Activated CD4-positive, alpha-beta memory T cell treated with anti-CD3 and anti-CD28 coated beads, Interleukin-2, amount 10 ng/mL, durations not matched to agents 7 days and 5 days (primary cell): ENCODE data around the gene PTGES2. TPM values are rescaled to one million over a fixed set of nuclear protein-coding genes. Genes with fewer than 3 reads are reported as not detected.
"Not testable (repeated sequence)": the region's sequence is repeated elsewhere in the genome, so short reads cannot be mapped to it uniquely, and the experiment has no call there.

Experiments
- CTCF ChIA-PET: fragments of 350-600 bp; sonication (Branson Sonifier 250); formaldehyde crosslinking; loops from one replicate; lab custom pipeline; 2021; ENCODE audit warnings: antibody characterized with exemption, inconsistent platforms; lab: Charles Lee
- POLR2A ChIA-PET: fragments of 350-600 bp; sonication (Branson Sonifier 250); formaldehyde crosslinking; loops from one replicate; lab custom pipeline; 2021; ENCODE audit warnings: antibody characterized with exemption; lab: Charles Lee
- DNase-seq: peaks from one replicate; pipeline ENCODE4 v3.0.0-alpha.2; 2020
- H3K27ac Mint-ChIP-seq: one replicate; pipeline ENCODE4 v1.8.0; 2021; ENCODE audit warnings: mild to moderate bottlenecking, mixed read lengths
- H3K27me3 Mint-ChIP-seq: one replicate; pipeline ENCODE4 v1.8.0; 2021; ENCODE audit warnings: mixed read lengths
- H3K36me3 Mint-ChIP-seq: one replicate; pipeline ENCODE4 v1.8.0; 2021; ENCODE audit warnings: low read depth, mixed read lengths
- H3K4me1 Mint-ChIP-seq: one replicate; pipeline ENCODE4 v1.8.0; 2021; ENCODE audit warnings: mixed read lengths
- H3K4me3 Mint-ChIP-seq: one replicate; pipeline ENCODE4 v1.8.0; 2021; ENCODE audit warnings: mild to moderate bottlenecking, mixed read lengths
- H3K9me3 Mint-ChIP-seq: one replicate; pipeline ENCODE4 v1.8.0; 2021; ENCODE audit warnings: mixed read lengths
- total RNA-seq, 2 experiments: library from RNA; stranded (reverse); gene quantifications; one replicate each; pipeline ENCODE4 v1.2.3, GENCODE V29; 2021

PTGES2 gene
- total RNA-seq, 2 experiments from 2014 or later = 35.6 to 38.1 TPM

DNA sequence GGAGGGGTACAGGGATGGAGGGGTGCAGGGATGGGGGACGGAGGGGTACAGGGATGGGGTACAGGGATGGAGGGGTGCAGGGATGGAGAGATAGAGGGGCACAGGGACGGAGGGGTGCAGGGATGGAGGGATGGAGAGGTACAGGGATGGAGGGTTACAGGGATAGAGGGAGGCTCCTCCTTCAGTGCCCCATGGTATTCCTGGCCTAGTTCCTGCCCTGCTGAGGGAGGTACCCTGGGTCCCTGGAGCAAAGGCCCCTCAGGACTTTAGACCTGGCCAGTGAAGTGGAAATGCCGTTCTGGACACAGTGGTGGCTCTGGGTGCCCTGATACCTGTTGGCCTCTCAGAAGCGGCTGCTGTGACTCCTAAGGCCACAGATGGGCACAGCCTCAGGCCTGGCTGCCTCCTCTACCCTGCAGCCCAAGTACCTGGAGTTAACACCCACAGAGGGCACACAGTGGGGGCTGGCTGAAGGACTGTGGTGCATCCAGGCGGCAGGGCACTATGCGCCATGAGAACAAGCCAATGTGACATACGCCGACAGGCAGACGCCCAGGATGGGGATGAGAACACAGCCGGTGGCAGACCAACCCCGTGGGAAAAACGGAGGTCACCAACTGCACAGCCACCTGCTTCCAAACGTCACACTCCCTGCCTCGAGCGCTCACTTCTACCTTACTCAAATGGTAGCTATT is 8.4 kb downstream of the PTGES2 start:
- Mint-ChIP-seq H3K4me3 (no peak overlapping the region), H3K9me3 (no peaks in the 10 kb centered on the region), H3K27ac (no peak overlapping the region), H3K4me1 (peaks cover 6% of the 10 kb centered on the region), H3K36me3 (peaks cover 14% of the 10 kb centered on the region), H3K27me3 (no peaks in the 10 kb centered on the region)
- DNase-seq = no peak
- CTCF ChIA-PET = no interaction called here
- POLR2A ChIA-PET = no interaction called here

DNA sequence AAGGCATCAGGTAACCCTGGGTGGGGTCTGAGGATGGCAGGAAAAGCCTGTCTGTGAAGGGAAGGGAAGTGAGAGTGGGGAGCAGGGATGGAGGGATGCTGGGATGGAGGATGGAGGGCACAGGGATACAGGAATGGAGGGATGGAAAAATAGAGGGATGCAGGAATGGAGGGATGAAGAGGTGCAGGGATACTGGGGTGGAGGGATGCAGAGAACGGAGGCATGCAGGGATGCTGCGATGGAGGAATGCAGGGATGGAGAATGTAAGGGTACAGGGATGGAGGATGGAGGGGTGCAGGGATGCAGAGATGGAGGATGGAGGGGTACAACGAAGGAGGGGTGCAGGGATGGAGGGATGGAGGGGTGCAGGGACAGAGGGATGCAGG is 9.1 kb downstream of the PTGES2 start:
- H3K27ac Mint-ChIP-seq = no peak overlapping the region
- no peaks in the 10 kb centered on the region for H3K9me3 Mint-ChIP-seq
- ChIA-PET CTCF (interaction anchor here (0.7 to 2.8 kb wide), 10 partner anchors 7 to 202 kb away, joined by 3 to 22 read pairs (median 6); partner anchors contain the start of gene ST6GALNAC4), POLR2A (interaction anchor here (0.8 to 1.3 kb wide), 3 partner anchors 10 to 175 kb away, joined by 3 to 4 read pairs (median 3); partner anchors contain the start of gene NAIF1)
- H3K4me3 Mint-ChIP-seq = no peak overlapping the region
- DNase-seq = no peak
- H3K27me3 Mint-ChIP-seq = no peaks in the 10 kb centered on the region
- H3K36me3 Mint-ChIP-seq = peaks cover 8% of the 10 kb centered on the region
- H3K4me1 Mint-ChIP-seq = peaks cover 6% of the 10 kb centered on the region

DNA sequence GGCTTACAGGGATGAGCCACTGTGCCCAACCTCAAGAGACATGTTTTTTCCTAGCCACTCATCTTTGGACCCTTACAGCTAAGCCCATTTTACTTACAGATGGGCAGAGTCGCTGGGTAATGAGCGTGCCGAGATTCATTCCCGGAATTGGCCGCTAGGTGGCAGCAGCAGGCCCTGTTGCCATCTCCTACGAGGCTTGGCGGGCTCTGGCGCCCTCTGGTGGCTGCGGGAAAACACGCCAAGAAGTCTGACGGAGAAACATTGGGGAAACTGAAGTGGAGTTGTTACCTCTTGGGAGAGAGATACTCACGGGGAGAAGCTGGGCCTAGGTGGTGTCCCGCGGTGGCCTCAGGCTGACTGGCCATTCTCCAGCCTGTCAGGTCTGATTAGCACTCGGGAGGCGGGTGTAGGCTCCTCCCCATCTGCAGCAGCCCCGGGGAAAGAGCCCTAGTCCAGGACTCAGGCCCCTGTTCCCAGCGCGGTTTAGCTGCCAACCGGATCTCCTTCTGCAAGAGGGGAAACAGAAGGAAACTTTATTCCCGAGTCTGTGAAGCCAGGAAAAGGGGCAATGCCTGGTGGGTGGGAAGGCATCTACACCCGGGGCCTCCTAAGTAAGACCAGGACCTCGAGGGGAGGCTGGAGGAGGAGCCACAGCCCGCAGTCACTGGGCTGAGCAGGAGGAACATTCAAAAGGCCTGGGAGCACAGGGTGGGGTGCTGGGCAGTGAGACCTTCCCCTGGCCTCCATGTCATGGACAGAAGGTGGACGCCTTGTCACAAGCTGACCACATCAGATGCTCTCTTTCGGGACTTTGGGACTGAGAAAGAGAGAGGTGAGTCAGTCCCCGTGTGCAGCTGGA is 9.7 kb downstream of the PTGES2 start:
- ChIA-PET POLR2A (interaction anchor here (0.8 to 1.3 kb wide), 4 partner anchors 10 to 177 kb away, joined by 3 to 4 read pairs (median 3); partner anchors contain the start of gene NAIF1), CTCF (interaction anchor here (0.6 to 2.8 kb wide), 30 partner anchors 8 to 509 kb away, joined by 3 to 22 read pairs (median 4); partner anchors contain the start of genes NAIF1, PIP5KL1 and ST6GALNAC4)
- no peaks in the 10 kb centered on the region for H3K9me3 Mint-ChIP-seq
- H3K4me1 Mint-ChIP-seq = peaks cover 6% of the 10 kb centered on the region
- DNase-seq = peak; percentile 96
- no peaks in the 10 kb centered on the region for H3K27me3 Mint-ChIP-seq
- no peak overlapping the region for H3K27ac Mint-ChIP-seq
- H3K36me3 Mint-ChIP-seq = peaks cover 6% of the 10 kb centered on the region
- no peak overlapping the region for H3K4me3 Mint-ChIP-seq

DNA sequence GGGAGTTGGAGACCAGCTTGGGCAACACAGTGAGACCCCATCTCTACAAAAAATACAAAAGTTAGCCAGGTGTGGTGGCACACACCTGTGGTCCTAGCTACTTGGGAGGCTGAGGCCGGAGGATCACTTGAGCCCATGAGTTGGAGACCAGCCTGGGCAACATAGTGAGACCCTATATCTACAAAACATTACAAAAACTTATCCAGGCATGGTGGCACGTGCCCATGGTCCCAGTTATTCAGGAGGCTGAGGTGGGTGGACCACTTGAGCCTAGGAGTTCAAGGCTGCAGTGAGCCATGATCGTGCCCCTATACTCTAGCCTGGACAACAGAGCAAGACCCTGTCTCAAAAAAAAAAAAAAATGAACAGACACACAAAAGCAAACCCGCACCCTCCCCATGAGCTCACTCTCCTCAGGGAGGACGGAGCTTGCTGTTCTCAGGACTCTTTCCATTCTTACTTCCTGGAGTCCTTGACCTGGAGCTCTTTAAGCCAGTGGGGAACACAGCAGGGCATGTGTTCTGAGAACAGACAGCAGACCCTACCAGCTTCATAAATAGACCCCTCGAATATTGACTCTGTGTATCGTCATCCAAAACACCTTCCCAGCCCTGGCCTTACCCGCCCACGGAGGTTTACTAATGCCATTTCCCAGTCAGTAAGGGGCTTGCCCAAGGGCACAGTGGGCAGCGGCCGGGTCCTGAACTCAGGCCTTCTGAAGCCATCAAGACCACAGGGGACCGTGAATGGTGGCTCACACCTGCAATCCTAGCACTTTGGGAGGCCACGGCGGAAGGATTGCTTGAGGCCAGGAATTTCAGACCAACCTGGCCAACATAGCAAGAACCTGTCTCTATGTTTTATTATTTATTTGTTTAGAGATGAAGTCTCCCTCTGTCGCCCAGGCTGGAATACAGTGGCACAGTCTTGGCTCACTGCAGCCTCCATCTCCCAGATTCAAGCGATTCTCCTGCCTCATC is 11.1 kb downstream of the PTGES2 start:
- Mint-ChIP-seq H3K4me1 (peaks cover 6% of the 10 kb centered on the region), H3K36me3 (peaks cover 4% of the 10 kb centered on the region), H3K4me3 (no peak overlapping the region), H3K9me3 (no peaks in the 10 kb centered on the region), H3K27ac (no peak overlapping the region), H3K27me3 (no peaks in the 10 kb centered on the region)
- ChIA-PET POLR2A (interaction anchor here (0.9 to 1.2 kb wide), 3 partner anchors 12 to 173 kb away, joined by 3 to 4 read pairs (median 4); no protein-coding TSS in a partner anchor), CTCF (interaction anchor here (0.9 to 2.8 kb wide), 8 partner anchors 9 to 174 kb away, joined by 3 to 22 read pairs (median 4); no protein-coding TSS in a partner anchor)
- DNase-seq = no peak

DNA sequence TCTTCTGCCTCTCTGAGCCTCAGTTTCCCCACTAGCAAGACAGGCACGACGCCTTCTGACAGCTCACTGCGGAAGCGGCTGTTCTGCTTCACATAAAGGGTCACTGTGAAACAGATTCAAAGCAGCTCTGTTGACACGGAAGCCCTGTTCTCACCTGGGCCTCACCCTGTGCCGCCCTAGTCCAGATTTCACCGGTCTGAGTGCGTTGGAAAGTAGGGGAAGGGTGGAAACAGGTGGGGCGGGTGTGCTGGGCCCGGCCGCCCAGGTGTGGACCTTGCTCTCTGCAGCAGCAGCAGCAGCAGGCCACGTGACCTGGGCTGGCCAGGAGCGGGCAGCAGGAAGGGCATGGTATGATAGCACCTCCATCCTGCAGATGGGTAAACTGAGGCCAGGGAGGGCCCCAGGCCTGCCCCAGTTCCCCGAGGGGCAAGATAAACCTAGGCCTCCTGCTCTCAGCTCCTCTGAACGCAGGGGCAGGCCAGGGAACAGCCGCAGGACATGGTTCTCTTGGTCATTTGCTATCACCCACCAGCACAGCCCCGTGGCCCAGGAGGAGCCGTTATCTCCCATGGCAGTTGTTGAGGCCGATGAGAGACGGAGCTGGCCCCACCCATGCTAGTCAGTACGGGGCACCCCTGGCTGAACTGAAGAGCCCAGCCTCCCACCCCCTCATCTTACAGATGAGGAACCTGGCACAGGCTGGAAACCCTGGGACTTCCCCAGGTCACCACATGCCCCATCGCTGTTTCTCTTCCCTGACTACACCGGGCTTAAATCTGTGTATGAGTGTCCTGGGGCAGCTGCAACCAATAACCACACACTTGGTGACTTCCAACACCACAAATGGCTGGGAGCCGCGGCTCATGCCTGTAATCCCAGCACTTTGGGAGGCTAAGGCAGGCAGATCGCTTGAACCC is 12.1 kb downstream of the PTGES2 start:
- Mint-ChIP-seq H3K4me1 (peaks cover 6% of the 10 kb centered on the region), H3K27ac (no peak overlapping the region), H3K36me3 (peaks cover 4% of the 10 kb centered on the region), H3K4me3 (no peak overlapping the region), H3K9me3 (no peaks in the 10 kb centered on the region), H3K27me3 (no peaks in the 10 kb centered on the region)
- ChIA-PET POLR2A (interaction anchor here (0.9 to 1.2 kb wide), 3 partner anchors 11 to 172 kb away, joined by 3 to 4 read pairs (median 4); no protein-coding TSS in a partner anchor), CTCF (interaction anchor here (1.0 to 2.8 kb wide), 7 partner anchors 10 to 173 kb away, joined by 3 to 22 read pairs (median 3); no protein-coding TSS in a partner anchor)
- no peak for DNase-seq

DNA sequence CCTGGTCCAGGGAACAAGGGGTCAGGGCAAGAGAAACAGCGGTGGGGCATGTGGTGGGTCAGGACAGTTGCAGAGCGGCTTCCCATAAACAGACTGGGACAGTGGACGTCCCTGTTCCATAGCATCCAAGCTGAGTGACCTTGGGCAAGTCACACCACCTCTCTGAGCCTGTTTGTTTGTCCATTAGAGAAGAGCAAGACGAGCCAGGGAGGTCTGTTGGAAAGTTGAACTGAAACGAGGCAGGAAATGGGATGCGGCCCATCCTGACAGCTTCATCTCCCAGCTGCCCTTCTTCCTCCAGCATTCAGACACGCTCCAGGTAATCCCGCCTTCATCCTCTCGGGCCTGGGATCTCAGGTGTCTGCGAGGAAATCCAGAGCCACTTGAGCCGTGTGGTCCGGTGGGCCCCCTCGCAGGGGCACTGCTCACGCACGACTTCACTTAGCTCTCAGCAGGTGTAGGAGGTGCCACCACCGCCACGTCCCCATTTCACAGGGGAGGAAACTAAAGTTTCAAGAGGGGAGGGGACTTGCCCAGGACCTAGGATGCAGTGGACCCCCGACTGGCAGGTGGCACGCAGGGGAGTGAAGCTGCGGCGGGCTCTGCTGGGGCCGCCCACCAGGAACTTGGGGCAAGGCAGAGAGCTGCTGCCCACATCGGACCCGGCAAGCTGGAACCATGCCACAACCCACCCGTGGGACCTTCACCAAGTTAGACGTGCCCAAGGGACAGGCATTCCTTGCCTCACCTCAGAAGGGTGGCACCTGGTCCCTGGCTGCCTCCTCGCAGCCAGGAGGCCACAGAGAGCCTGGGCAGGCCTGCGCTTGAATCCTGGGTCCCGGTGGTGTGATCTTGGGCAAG is 13.0 kb downstream of the PTGES2 start:
- Mint-ChIP-seq H3K27me3 (no peaks in the 10 kb centered on the region), H3K4me3 (no peak overlapping the region), H3K4me1 (peaks cover 6% of the 10 kb centered on the region), H3K9me3 (no peaks in the 10 kb centered on the region), H3K36me3 (peaks cover 8% of the 10 kb centered on the region), H3K27ac (no peak overlapping the region)
- no peak for DNase-seq
- ChIA-PET CTCF (interaction anchor here (0.8 to 1.5 kb wide), 4 partner anchors 11 to 171 kb away, joined by 3 to 4 read pairs (median 3); no protein-coding TSS in a partner anchor), POLR2A (interaction anchor here (1.3 kb wide), 1 partner anchor 14 kb away, joined by 6 read pairs; no protein-coding TSS in a partner anchor)

DNA sequence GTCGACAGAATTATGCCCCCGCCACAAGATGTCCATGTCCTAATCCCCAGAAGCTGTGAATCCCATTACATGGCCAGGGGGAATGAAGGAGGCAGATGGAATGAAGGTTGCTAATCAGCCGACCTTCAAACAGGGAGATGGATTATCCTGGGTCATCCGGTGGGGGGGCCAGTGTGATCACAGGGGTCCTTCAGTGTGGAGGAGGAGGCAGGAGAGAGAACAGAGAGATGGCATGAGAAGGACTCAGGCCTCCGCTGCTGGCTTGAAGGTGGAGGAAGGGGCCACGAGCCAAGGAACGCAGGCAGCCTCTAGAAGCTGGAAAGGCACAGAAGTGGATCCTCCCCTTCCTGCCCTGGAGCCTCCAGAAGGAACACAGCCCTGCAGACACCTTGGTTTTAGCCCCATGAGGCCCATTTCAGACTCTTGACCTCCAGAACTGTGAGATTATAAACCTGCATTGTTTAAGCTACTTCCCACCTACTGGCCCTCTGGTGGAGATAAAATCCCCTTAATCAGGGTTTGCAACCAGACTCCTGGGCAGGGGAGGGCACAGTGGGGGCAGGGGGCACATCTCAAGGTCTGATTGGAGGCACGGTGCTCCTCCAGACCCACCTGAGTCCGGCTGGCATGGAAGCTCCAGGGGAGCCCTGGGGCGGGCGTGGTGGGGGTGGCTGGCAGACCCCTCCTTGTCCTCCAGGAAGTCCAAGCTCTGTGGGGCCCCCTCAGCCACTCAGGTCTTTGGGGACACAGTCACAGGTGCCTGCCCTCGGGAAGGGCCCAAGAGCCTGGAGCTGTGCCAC is 13.8 kb downstream of the PTGES2 start:
- peaks cover 13% of the 10 kb centered on the region for H3K36me3 Mint-ChIP-seq
- POLR2A ChIA-PET = interaction anchor here (1.3 kb wide), 1 partner anchor 13 kb away, joined by 6 read pairs; no protein-coding TSS in a partner anchor
- H3K27me3 Mint-ChIP-seq = no peaks in the 10 kb centered on the region
- DNase-seq = no peak
- H3K4me3 Mint-ChIP-seq = no peak overlapping the region
- no peaks in the 10 kb centered on the region for H3K9me3 Mint-ChIP-seq
- no peak overlapping the region for H3K27ac Mint-ChIP-seq
- CTCF ChIA-PET = interaction anchor here (0.8 to 1.5 kb wide), 4 partner anchors 12 to 170 kb away, joined by 3 to 4 read pairs (median 3); no protein-coding TSS in a partner anchor
- H3K4me1 Mint-ChIP-seq = peaks cover 6% of the 10 kb centered on the region

DNA sequence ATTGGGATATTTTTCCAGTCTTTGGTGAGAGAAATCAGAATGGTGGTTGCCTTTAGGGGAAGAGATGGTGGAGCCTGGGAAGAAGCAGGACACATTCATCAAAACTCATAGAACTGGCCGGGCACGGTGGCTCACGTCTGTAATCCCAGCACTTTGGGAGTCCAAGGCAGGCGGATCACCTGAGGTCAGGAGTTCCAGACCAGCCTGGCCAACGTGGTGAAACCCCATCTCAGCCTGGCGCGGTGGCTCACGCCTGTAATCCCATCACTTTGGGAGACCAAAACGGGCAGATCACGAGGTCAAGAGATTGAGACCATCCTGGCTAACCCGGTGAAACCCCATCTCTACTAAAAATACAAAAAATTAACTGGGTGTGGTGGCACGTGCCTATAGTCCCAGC is 15.8 kb downstream of the PTGES2 start:
- DNase-seq, H3K27me3 Mint-ChIP-seq, CTCF ChIA-PET, H3K27ac Mint-ChIP-seq, H3K9me3 Mint-ChIP-seq, H3K4me3 Mint-ChIP-seq, H3K4me1 Mint-ChIP-seq, POLR2A ChIA-PET: not testable (repeated sequence)
- peaks cover 26% of the 10 kb centered on the region for H3K36me3 Mint-ChIP-seq

DNA sequence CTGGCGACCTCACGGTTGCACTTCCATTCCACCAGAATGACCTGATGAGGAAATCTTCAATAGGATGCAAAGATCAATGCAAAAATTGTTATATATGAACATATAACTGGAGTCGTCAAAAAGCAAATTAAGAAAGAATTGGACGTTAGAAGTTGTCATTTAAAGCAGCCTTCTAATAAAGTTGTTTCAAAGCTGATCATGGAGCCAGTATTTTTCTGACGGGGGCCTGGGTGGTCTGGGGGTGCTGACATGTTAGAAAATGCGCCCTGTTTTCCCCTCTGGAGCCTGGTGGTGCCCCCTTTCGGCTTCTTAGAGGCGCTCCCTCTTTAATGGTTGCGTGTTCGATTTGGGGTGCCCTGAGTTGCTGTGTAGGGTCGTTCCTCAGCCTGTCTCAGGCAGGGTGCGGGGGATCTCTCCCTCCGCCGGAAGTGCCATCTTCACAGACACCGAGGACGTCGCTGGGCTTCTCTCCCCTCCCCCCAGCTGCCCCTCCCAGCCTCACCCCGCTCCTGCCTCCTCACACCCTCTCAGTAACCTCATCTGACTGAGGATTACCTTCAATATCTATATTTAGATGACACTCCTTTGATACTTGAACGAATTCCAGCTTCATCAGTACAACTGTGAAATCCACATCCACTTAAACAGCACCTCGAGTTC is 18.3 kb downstream of the PTGES2 start:
- ChIA-PET CTCF (no interaction called here), POLR2A (interaction anchor here (1.2 kb wide), 1 partner anchor 9 kb away, joined by 4 read pairs; no protein-coding TSS in a partner anchor)
- no peak overlapping the region for H3K27ac Mint-ChIP-seq
- no peak overlapping the region for H3K4me3 Mint-ChIP-seq
- H3K9me3 Mint-ChIP-seq = no peaks in the 10 kb centered on the region
- DNase-seq = no peak
- peaks cover 3% of the 10 kb centered on the region for H3K4me1 Mint-ChIP-seq
- H3K27me3 Mint-ChIP-seq = no peaks in the 10 kb centered on the region
- H3K36me3 Mint-ChIP-seq = peaks cover 37% of the 10 kb centered on the region
